HepG2 (cell line): Measurements from ENCODE around the gene MAML1. TPM values are rescaled to one million over a fixed set of nuclear protein-coding genes. Genes with fewer than 3 reads are reported as not detected.
A peak's percentile ranks its signal among the peaks of the same experiment; 100 is the strongest.

Source experiments
- ERF ChIP-seq: IDR thresholded peaks from 2 replicates; pipeline ENCODE4 v1.6.1; 2018; ENCODE audit warnings: missing biosample characterization, missing genetic modification reagents
- HDAC6 ChIP-seq: fragments of 200-600 bp; sonication (generic); IDR thresholded peaks from 2 replicates; pipeline ENCODE4 v1.7.0; 2017; ENCODE audit warnings: mild to moderate bottlenecking, antibody characterized with exemption, low read length, low read depth
- KLF16 ChIP-seq, 2 experiments: sonication (generic) in 1 of 2; formaldehyde crosslinking in 1 of 2; IDR thresholded peaks; 2 replicates each; pipeline versions ENCODE4 v1.6.1 to v1.8.0; 2016 to 2023; ENCODE audit warnings: missing genetic modification reagents in 2 of 2, missing compliant biosample characterization in 1 of 2
- MEIS1 ChIP-seq: sonication (generic); formaldehyde crosslinking; IDR thresholded peaks from 2 replicates; pipeline ENCODE4 v1.9.0; 2021; ENCODE audit warnings: mild to moderate bottlenecking, missing genetic modification reagents, moderate library complexity, borderline replicate concordance
- MIER3 ChIP-seq: IDR thresholded peaks from 2 replicates; pipeline ENCODE4 v1.6.1; 2016; ENCODE audit warnings: missing compliant biosample characterization, borderline replicate concordance
- NCOA1 ChIP-seq: sonication (generic); formaldehyde crosslinking; IDR thresholded peaks from 2 replicates; pipeline ENCODE4 v1.9.0; 2021; ENCODE audit warnings: missing genetic modification reagents
- NPAS2 ChIP-seq: sonication (generic); formaldehyde crosslinking; IDR thresholded peaks from 2 replicates; pipeline ENCODE4 v1.8.0; 2022; ENCODE audit warnings: mild to moderate bottlenecking, missing genetic modification reagents, borderline replicate concordance
- NR2F2 ChIP-seq: IDR thresholded peaks from 2 replicates; pipeline ENCODE4 v1.6.1; 2012; ENCODE audit warnings: low read depth, inconsistent platforms, borderline replicate concordance
- PHF20 ChIP-seq: sonication (generic); formaldehyde crosslinking; IDR thresholded peaks from 2 replicates; pipeline ENCODE4 v1.5.0; 2020; ENCODE audit warnings: mild to moderate bottlenecking, missing genetic modification reagents
- ZBTB20 ChIP-seq: sonication (generic); formaldehyde crosslinking; IDR thresholded peaks from 2 replicates; pipeline ENCODE4 v1.8.1; 2023; ENCODE audit warnings: missing genetic modification reagents, low read depth, mild to moderate bottlenecking, borderline replicate concordance
- ZBTB7B ChIP-seq: sonication (generic); formaldehyde crosslinking; IDR thresholded peaks from 2 replicates; pipeline ENCODE4 v1.4.0; 2020; ENCODE audit warnings: missing genetic modification reagents
- ZIK1 ChIP-seq: sonication (generic); formaldehyde crosslinking; IDR thresholded peaks from 2 replicates; pipeline ENCODE4 v1.5.0; 2020; ENCODE audit warnings: mild to moderate bottlenecking, low read depth, missing genetic modification reagents, borderline replicate concordance
- ZSCAN20 ChIP-seq: sonication (generic); formaldehyde crosslinking; IDR thresholded peaks from 2 replicates; pipeline ENCODE4 v1.4.0; 2020; ENCODE audit warnings: missing genetic modification reagents, mild to moderate bottlenecking, borderline replicate concordance
- polyA plus RNA-seq, 8 experiments: library from polyadenylated mRNA; depleted of rRNA in 3 of 8; stranded (reverse) in 7 of 8; unstranded in 1 of 8; fragments of >200 nt; fragmentation: Illumina TruSeq in 4 of 8; extraction: Trizol in 4 of 8; gene quantifications; 2 replicates each; pipeline versions ENCODE4 v1.2.1 to v1.2.3, GENCODE V29; 2011 to 2016; ENCODE audit warnings: low read depth in 4 of 8, missing spikeins in 1 of 8, mixed read lengths in 1 of 8; ENCODE audit not compliant: insufficient read depth in 1 of 8
- total RNA-seq, 5 experiments: library from RNA; depleted of rRNA; stranded (reverse); fragments of >200 nt; fragmentation: Illumina TruSeq; extraction: Trizol; gene quantifications; 2 replicates each; pipeline ENCODE4 v1.2.3, GENCODE V29; 2016; ENCODE audit warnings: low read depth in 1 of 5
- TF ChIP-seq, protein P1 (sequence below): IDR thresholded peaks from 2 replicates; pipeline ENCODE4 v1.6.1; 2016; ENCODE audit warnings: low read depth, borderline replicate concordance
- TF ChIP-seq, protein P2 (sequence below): sonication (generic); formaldehyde crosslinking; IDR thresholded peaks from 2 replicates; pipeline ENCODE4 v1.8.0; 2022; ENCODE audit warnings: mild to moderate bottlenecking, missing genetic modification reagents
- TF ChIP-seq, protein P3 (sequence below): sonication (generic); formaldehyde crosslinking; IDR thresholded peaks from 2 replicates; pipeline ENCODE4 v1.9.0; 2022; ENCODE audit warnings: missing genetic modification reagents, mild to moderate bottlenecking, borderline replicate concordance
- TF ChIP-seq, protein P4 (sequence below): sonication (generic); formaldehyde crosslinking; IDR thresholded peaks from 2 replicates; pipeline ENCODE4 v1.9.0; 2021; ENCODE audit warnings: missing genetic modification reagents, borderline replicate concordance
- TF ChIP-seq, protein P5 (sequence below): sonication (generic); formaldehyde crosslinking; IDR thresholded peaks from 2 replicates; pipeline ENCODE4 v1.4.0; 2020; ENCODE audit warnings: missing genetic modification reagents, borderline replicate concordance

The MAML1 gene
- total and polyA plus RNA-seq, 2 of the 13 experiments (the other 11 are each of a cell fraction or from before 2014, with no cell fraction given), result 10.0 to 10.8 TPM

DNA sequence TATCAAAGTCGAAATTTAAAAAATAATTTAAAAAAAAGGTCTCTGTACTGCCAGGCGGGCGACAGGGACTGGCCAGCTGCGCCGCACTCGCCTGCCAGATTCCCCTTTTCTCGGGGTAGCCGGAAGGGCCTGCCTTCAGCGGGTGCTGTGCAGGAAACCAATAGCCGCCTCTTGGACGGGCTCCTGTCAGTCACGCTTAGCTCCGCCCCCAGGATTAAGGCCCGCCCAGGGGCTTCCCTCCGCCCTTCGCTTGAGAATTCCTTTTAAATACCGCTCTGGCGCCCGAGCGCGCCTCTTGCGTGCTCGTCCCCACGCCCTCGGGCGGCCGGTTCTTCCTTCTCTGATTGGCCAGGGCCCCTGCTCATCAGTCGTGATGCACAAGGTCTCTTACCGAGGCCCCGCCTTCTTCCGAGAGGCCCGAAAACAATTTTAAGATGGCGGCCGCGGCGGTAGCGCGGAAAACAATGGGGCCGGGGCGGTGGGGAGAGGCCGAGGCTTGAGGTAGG lies at the start of gene MAML1 (continued):
- TF ChIP-seq, protein P1, sequence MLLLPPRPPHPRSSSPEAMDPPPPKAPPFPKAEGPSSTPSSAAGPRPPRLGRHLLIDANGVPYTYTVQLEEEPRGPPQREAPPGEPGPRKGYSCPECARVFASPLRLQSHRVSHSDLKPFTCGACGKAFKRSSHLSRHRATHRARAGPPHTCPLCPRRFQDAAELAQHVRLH (CRISPR knock-in tag), result no peak
- TF ChIP-seq NPAS2 (CRISPR knock-in tag) (no peak), MEIS1 (CRISPR knock-in tag) (no peak; the same call in 1 of the 2 replicates), NR2F2 (no peak), ZIK1 (CRISPR knock-in tag) (no peak), ZBTB7B (CRISPR knock-in tag) (no peak), PHF20 (CRISPR knock-in tag) (peak; percentile 28), ERF (CRISPR knock-in tag) (peak; percentile 41; the same call in 1 of the 2 replicates), MIER3 (CRISPR knock-in tag) (peak; percentile 30; the same call in 1 of the 2 replicates), HDAC6 (no peak), ZBTB20 (CRISPR knock-in tag) (no peak), ZSCAN20 (CRISPR knock-in tag) (no peak), KLF16 (CRISPR knock-in tag; IDR thresholded peaks at IDR 0.05) (peak in 1 of 2 experiments; percentile 64; a peak in 2 of 4 replicates), NCOA1 (no peak)
- TF ChIP-seq, protein P2, sequence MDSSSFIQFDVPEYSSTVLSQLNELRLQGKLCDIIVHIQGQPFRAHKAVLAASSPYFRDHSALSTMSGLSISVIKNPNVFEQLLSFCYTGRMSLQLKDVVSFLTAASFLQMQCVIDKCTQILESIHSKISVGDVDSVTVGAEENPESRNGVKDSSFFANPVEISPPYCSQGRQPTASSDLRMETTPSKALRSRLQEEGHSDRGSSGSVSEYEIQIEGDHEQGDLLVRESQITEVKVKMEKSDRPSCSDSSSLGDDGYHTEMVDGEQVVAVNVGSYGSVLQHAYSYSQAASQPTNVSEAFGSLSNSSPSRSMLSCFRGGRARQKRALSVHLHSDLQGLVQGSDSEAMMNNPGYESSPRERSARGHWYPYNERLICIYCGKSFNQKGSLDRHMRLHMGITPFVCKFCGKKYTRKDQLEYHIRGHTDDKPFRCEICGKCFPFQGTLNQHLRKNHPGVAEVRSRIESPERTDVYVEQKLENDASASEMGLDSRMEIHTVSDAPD (CRISPR knock-in tag), result no peak
- TF ChIP-seq, protein P3, sequence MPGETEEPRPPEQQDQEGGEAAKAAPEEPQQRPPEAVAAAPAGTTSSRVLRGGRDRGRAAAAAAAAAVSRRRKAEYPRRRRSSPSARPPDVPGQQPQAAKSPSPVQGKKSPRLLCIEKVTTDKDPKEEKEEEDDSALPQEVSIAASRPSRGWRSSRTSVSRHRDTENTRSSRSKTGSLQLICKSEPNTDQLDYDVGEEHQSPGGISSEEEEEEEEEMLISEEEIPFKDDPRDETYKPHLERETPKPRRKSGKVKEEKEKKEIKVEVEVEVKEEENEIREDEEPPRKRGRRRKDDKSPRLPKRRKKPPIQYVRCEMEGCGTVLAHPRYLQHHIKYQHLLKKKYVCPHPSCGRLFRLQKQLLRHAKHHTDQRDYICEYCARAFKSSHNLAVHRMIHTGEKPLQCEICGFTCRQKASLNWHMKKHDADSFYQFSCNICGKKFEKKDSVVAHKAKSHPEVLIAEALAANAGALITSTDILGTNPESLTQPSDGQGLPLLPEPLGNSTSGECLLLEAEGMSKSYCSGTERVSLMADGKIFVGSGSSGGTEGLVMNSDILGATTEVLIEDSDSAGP (CRISPR knock-in tag), result peak; percentile 17; the same call in 1 of the 2 replicates
- TF ChIP-seq, protein P4, sequence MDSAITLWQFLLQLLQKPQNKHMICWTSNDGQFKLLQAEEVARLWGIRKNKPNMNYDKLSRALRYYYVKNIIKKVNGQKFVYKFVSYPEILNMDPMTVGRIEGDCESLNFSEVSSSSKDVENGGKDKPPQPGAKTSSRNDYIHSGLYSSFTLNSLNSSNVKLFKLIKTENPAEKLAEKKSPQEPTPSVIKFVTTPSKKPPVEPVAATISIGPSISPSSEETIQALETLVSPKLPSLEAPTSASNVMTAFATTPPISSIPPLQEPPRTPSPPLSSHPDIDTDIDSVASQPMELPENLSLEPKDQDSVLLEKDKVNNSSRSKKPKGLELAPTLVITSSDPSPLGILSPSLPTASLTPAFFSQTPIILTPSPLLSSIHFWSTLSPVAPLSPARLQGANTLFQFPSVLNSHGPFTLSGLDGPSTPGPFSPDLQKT (CRISPR knock-in tag), result no peak
- TF ChIP-seq, protein P5, sequence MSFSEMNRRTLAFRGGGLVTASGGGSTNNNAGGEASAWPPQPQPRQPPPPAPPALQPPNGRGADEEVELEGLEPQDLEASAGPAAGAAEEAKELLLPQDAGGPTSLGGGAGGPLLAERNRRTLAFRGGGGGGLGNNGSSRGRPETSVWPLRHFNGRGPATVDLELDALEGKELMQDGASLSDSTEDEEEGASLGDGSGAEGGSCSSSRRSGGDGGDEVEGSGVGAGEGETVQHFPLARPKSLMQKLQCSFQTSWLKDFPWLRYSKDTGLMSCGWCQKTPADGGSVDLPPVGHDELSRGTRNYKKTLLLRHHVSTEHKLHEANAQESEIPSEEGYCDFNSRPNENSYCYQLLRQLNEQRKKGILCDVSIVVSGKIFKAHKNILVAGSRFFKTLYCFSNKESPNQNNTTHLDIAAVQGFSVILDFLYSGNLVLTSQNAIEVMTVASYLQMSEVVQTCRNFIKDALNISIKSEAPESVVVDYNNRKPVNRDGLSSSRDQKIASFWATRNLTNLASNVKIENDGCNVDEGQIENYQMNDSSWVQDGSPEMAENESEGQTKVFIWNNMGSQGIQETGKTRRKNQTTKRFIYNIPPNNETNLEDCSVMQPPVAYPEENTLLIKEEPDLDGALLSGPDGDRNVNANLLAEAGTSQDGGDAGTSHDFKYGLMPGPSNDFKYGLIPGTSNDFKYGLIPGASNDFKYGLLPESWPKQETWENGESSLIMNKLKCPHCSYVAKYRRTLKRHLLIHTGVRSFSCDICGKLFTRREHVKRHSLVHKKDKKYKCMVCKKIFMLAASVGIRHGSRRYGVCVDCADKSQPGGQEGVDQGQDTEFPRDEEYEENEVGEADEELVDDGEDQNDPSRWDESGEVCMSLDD (CRISPR knock-in tag), result no peak
